Fibroblast of the aortic adventitia (primary cell): ENCODE results near the gene INPP4A. TPM values are rescaled to one million over a fixed set of nuclear protein-coding genes. Genes with fewer than 3 reads are reported as not detected.

Experiments used
- DNase-seq: peaks from one replicate; pipeline ENCODE4 v3.0.0-alpha.2; 2010; ENCODE audit warnings: low read depth
- H3K4me3 ChIP-seq: 2 replicates; pipeline ENCODE4 v1.5.1; 2011; ENCODE audit warnings: low read depth, mild to moderate bottlenecking, control low read depth, low read length, moderate library complexity
- CTCF ChIP-seq: IDR thresholded peaks from 2 replicates; pipeline ENCODE4 v1.5.1; 2011; ENCODE audit warnings: mild to moderate bottlenecking, low read length, control low read depth, inconsistent platforms; ENCODE audit not compliant: insufficient read depth
- total RNA-seq: library from RNA; depleted of rRNA; stranded (reverse); fragments of >200 nt; gene quantifications from 2 replicates; pipeline ENCODE4 v1.2.3, GENCODE V29; 2012; ENCODE audit warnings: low replicate concordance

Gene INPP4A
- total RNA-seq, 1 donor, result 16.2 TPM

DNA sequence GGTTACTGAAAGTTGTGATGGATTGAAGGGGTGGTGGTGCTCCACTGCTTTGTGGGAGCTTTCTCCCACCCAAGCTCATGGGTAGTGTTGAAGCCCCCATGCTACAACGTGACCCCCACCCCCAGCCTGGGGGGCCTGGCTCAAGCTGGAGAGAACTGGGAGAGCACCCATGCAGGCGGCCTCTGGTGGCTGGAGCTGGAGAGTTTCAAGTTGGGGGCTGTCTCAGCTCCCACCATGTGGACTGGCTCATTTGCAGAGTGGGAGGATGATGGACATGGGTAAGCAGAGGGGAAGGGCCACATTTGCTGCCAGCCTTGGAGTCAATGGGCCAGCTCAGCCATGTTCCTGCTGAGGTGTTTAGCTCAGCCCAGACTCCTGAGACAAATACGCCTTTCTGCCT, 62.8 kb downstream of the INPP4A start:
- no peak for DNase-seq
- no peak overlapping the region for H3K4me3 ChIP-seq
- TF ChIP-seq CTCF, result no peak

GRCh38 chr2:98507891-98508708, 63.4 kb downstream of the INPP4A start:
- H3K4me3 ChIP-seq, result no peak overlapping the region
- DNase-seq, result no peak

GRCh38 chr2:98508709-98509066, 64.0 kb downstream of the INPP4A start:
- DNase-seq, result no peak
- no peak for TF ChIP-seq CTCF
- no peak overlapping the region for H3K4me3 ChIP-seq

More at GRCh38 chr2:98507891-98508708, 63.4 kb downstream of the INPP4A start:
- no peak for TF ChIP-seq CTCF

DNA sequence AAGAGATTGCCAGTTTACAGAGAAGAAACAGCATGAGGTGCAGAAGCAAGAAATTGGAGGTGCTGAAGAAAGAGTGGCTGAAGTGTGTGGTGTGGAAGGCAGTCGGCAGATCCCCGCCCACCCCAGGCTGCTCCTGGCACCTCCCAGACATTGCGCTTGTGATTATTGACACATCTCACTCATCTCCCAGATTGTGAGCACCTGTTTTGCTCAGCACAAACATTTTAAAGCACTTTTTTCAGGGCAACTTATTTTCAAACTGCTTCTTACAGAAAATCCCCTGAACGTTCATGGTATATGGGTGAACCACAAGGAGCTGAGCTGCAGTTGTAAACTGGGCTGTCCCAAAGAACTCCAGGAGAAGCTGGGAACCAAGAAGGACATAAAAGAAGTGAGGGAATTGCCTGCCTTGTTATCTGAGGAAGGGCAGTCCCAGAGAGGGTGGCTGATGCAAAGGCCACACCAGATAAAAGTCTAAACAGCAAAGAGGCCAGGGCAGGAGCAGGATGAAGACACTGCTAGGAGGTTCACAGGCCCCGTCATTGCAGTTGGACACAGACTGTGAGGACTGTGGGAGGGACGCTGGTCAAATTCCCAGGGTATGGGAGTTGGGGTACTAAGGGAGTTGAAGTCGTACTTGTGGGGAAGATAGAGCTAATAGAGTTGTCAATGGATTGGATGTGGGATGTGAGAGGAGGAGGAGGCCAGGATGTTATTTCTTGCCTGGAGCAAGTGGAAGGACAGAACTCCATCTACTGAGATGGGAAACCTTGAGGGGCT, 65.1 kb downstream of the INPP4A start:
- DNase-seq, result no peak
- H3K4me3 ChIP-seq, result no peak overlapping the region
- TF ChIP-seq CTCF, result no peak

GRCh38 chr2:98510322-98510662, 65.6 kb downstream of the INPP4A start:
- DNase-seq, result no peak
- TF ChIP-seq CTCF, result no peak
- H3K4me3 ChIP-seq, result no peak overlapping the region

- no peak for DNase-seq
- no peak for TF ChIP-seq CTCF
- no peak overlapping the region for H3K4me3 ChIP-seq
These were observed 67.3 kb downstream of the INPP4A start for GRCh38 chr2:98511981-98512380.

DNA sequence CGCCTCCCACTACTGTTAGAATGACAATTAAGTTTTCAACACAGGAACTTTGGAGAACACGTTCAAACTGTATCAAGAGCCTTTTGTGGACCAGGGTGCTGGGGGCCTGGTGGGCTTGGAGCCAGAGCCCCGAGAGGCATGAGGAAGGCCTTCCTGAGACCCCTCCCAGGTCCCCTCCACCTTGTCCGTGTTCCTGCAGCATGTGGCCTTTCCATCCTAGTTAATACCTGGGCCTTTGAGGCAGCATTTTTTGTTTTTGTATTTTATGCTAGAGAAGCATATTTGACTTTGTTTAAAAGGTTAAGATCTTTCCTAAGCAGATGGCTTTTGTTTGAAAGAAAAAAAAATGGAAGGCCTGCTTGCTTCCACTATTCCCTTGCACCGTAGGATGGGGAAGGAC, 68.0 kb downstream of the INPP4A start:
- DNase-seq, result no peak
- TF ChIP-seq CTCF, result no peak
- no peak overlapping the region for H3K4me3 ChIP-seq
